HEK293 (cell line): ENCODE measurements around the gene SLC35A4.

ENCODE experiments used
- CTCF ChIA-PET: fragments of 350-600 bp; formaldehyde crosslinking; extraction: SDS; loops from one replicate; lab custom pipeline; 2021; ENCODE audit warnings: antibody characterized with exemption; lab: Yijun Ruan, JAX
- POLR2A ChIA-PET: fragments of 300-600 bp; formaldehyde crosslinking; extraction: SDS; loops from one replicate; lab custom pipeline; 2020; ENCODE audit warnings: antibody characterized with exemption, inconsistent platforms; lab: Yijun Ruan, JAX
- H3K27ac ChIP-seq: fragments of 200-500 bp; sonication (Bioruptor generic); 2 replicates; pipeline ENCODE4 v1.5.1; 2014; ENCODE audit warnings: low read depth, low read length, control low read depth, inconsistent platforms; ENCODE audit errors: extremely low read depth
- H3K36me3 ChIP-seq, 2 experiments: fragments of 200-500 bp in 1 of 2; sonication (Bioruptor generic) in 1 of 2; 1 replicate in 1 of 2; 2 replicates in 1 of 2; pipeline ENCODE4 v1.5.1; 2014 to 2017; ENCODE audit warnings: inconsistent platforms in 2 of 2, low read length in 2 of 2; ENCODE audit not compliant: control insufficient read depth in 2 of 2, insufficient read depth in 1 of 2
- H3K4me1 ChIP-seq: fragments of 200-500 bp; sonication (Bioruptor generic); 2 replicates; pipeline ENCODE4 v1.5.1; 2014; ENCODE audit warnings: mild to moderate bottlenecking, low read length, inconsistent platforms; ENCODE audit not compliant: control insufficient read depth, insufficient read depth
- H3K4me3 ChIP-seq: 2 replicates; pipeline ENCODE4 v1.5.1; 2011; ENCODE audit warnings: low read depth, mild to moderate bottlenecking, control low read depth, low read length, moderate library complexity
- H3K9me3 ChIP-seq: fragments of 200-500 bp; sonication (Bioruptor generic); 2 replicates; pipeline ENCODE4 v1.5.1; 2014; ENCODE audit warnings: low read depth, low read length, inconsistent platforms; ENCODE audit not compliant: control insufficient read depth, insufficient read depth
- GLI4 ChIP-seq: fragments of 450-650 bp; formaldehyde crosslinking; IDR thresholded peaks from 2 replicates; pipeline ENCODE4 v1.5.1; 2016; ENCODE audit warnings: missing biosample characterization, missing genetic modification characterization
- HIC1 ChIP-seq: fragments of 450-650 bp; formaldehyde crosslinking; IDR thresholded peaks from 2 replicates; pipeline ENCODE4 v1.5.1; 2016; ENCODE audit warnings: missing biosample characterization, missing genetic modification characterization
- PATZ1 ChIP-seq: fragments of 450-650 bp; formaldehyde crosslinking; IDR thresholded peaks from 2 replicates; pipeline ENCODE4 v1.5.1; 2016; ENCODE audit warnings: missing biosample characterization, missing genetic modification characterization
- PRDM2 ChIP-seq: fragments of 450-650 bp; formaldehyde crosslinking; IDR thresholded peaks from 2 replicates; pipeline ENCODE4 v1.5.1; 2016; ENCODE audit warnings: missing biosample characterization, missing genetic modification characterization, borderline replicate concordance
- TRIM28 ChIP-seq: IDR thresholded peaks from 2 replicates; pipeline ENCODE4 v1.6.1; 2011; ENCODE audit warnings: low read length, control low read depth, borderline replicate concordance
- YY1 ChIP-seq: fragments of 450-650 bp; formaldehyde crosslinking; IDR thresholded peaks from 2 replicates; pipeline ENCODE4 v1.5.1; 2018; ENCODE audit warnings: missing biosample characterization, missing genetic modification characterization
- ZBTB10 ChIP-seq: fragments of 450-650 bp; formaldehyde crosslinking; IDR thresholded peaks from 2 replicates; pipeline ENCODE4 v1.5.1; 2016; ENCODE audit warnings: missing biosample characterization, missing genetic modification characterization
- ZFP37 ChIP-seq: fragments of 450-650 bp; formaldehyde crosslinking; IDR thresholded peaks from 2 replicates; pipeline ENCODE4 v1.5.1; 2016; ENCODE audit warnings: missing biosample characterization, missing genetic modification characterization
- ZNF223 ChIP-seq: fragments of 450-650 bp; formaldehyde crosslinking; IDR thresholded peaks from 2 replicates; pipeline ENCODE4 v1.5.1; 2016; ENCODE audit warnings: missing biosample characterization, missing genetic modification characterization
- ZNF335 ChIP-seq: fragments of 450-650 bp; formaldehyde crosslinking; conservative IDR thresholded peaks from 2 replicates; pipeline ENCODE4 v1.5.1; 2016; ENCODE audit warnings: missing biosample characterization, missing genetic modification characterization
- ZNF501 ChIP-seq: fragments of 450-650 bp; formaldehyde crosslinking; IDR thresholded peaks from 2 replicates; pipeline ENCODE4 v1.5.1; 2016; ENCODE audit warnings: missing biosample characterization, missing genetic modification characterization
- ZNF701 ChIP-seq: fragments of 450-650 bp; formaldehyde crosslinking; IDR thresholded peaks from 2 replicates; pipeline ENCODE4 v1.5.1; 2016; ENCODE audit warnings: missing biosample characterization, missing genetic modification characterization

SLC35A4 gene

GRCh38 chr5:140557965-140558364 is 6.7 kb upstream of the SLC35A4 start:
- Histone ChIP-seq H3K27ac (peak overlapping the region; percentile 71), H3K9me3 (no peaks in the 10 kb centered on the region), H3K36me3 (peaks cover 0 to 57% of the 10 kb centered on the region in 2 experiments; a peak in 2 of 3 replicates), H3K4me3 (no peak overlapping the region; the same call in 1 of the 2 replicates), H3K4me1 (0 out of 2 replicates have a peak, but pooled peaks cover 4% of the 10 kb centered on the region)
- POLR2A ChIA-PET: interaction anchor here (0.5 to 2.2 kb wide), 12 partner anchors 8 to 161 kb away, joined by 3 to 19 read pairs (median 6); partner anchors contain the start of genes ANKHD1, CD14, EIF4EBP3 and HARS1
- CTCF ChIA-PET: interaction anchor here (0.6 to 2.9 kb wide), 2 partner anchors 77 to 162 kb away, joined by 5 to 11 read pairs; no protein-coding TSS in a partner anchor
- TF ChIP-seq ZNF701 (no peak), GLI4 (tag by site-specific recombination) (no peak), TRIM28 (no peak), ZBTB10 (tag by site-specific recombination) (no peak), ZNF501 (tag by site-specific recombination) (no peak), HIC1 (tag by site-specific recombination) (no peak), PRDM2 (no peak), ZNF223 (tag by site-specific recombination) (no peak), YY1 (tag by site-specific recombination) (no peak), PATZ1 (tag by site-specific recombination) (no peak), ZFP37 (no peak), ZNF335 (tag by site-specific recombination) (no peak)
